GM23338 (cell line): ENCODE results near the gene PLXNA2. TPM values are rescaled to one million over a fixed set of nuclear protein-coding genes. Genes with fewer than 3 reads are reported as not detected.

ENCODE experiments used
- ATAC-seq: fragments of 200-7000 bp; cut with Tn5 transposase; 3 replicates; pipeline ENCODE4 v1.9.1; 2020
- DNase-seq: peaks from one replicate; pipeline ENCODE4 v3.0.0-alpha.2; 2015; ENCODE audit warnings: low spot score
- H2AFZ ChIP-seq: fragments of 200-600 bp; sonication (generic); 2 replicates; pipeline ENCODE4 v1.8.0; 2016; ENCODE audit warnings: antibody characterized with exemption, mild to moderate bottlenecking, moderate library complexity
- H3F3A ChIP-seq: fragments of 200-600 bp; sonication (generic); replicated peaks from 2 replicates; pipeline ENCODE4 v1.8.0; 2017; ENCODE audit warnings: antibody characterized with exemption, mixed run types, low read depth
- H3K27ac ChIP-seq: fragments of 200-600 bp; sonication (generic); 2 replicates; pipeline ENCODE4 v1.6.1; 2016; ENCODE audit warnings: low read depth
- H3K27me3 ChIP-seq: fragments of 200-600 bp; sonication (generic); 2 replicates; pipeline ENCODE4 v1.8.0; 2016; ENCODE audit warnings: mild to moderate bottlenecking, mixed run types, moderate library complexity; ENCODE audit not compliant: insufficient read depth
- H3K36me3 ChIP-seq: fragments of 200-600 bp; sonication (generic); 2 replicates; pipeline ENCODE4 v1.8.0; 2016; ENCODE audit warnings: mild to moderate bottlenecking; ENCODE audit not compliant: insufficient read depth
- H3K4me1 ChIP-seq: fragments of 200-600 bp; sonication (generic); 2 replicates; pipeline ENCODE4 v1.8.0; 2016; ENCODE audit warnings: mild to moderate bottlenecking, moderate library complexity; ENCODE audit not compliant: insufficient read depth
- H3K4me2 ChIP-seq: fragments of 200-600 bp; sonication (generic); 2 replicates; pipeline ENCODE4 v1.7.1; 2017; ENCODE audit warnings: mixed run types
- H3K4me3 ChIP-seq: fragments of 200-600 bp; sonication (generic); 2 replicates; pipeline ENCODE4 v1.6.1; 2016; ENCODE audit warnings: mixed run types
- H3K79me2 ChIP-seq: fragments of 200-600 bp; sonication (generic); replicated peaks from 2 replicates; pipeline ENCODE4 v1.8.0; 2017; ENCODE audit warnings: mild to moderate bottlenecking; ENCODE audit not compliant: insufficient read depth
- H3K9me2 ChIP-seq: fragments of 200-600 bp; sonication (generic); 2 replicates; pipeline ENCODE4 v1.8.0; 2017; ENCODE audit not compliant: insufficient read depth
- H4K20me1 ChIP-seq: fragments of 200-600 bp; sonication (generic); replicated peaks from 2 replicates; pipeline ENCODE4 v1.8.0; 2017; ENCODE audit warnings: mild to moderate bottlenecking; ENCODE audit not compliant: insufficient read depth
- H3K27ac Mint-ChIP-seq: 2 replicates; pipeline ENCODE4 v1.8.0; 2020; ENCODE audit warnings: inconsistent platforms, mild to moderate bottlenecking, moderate library complexity, mixed read lengths
- H3K27me3 Mint-ChIP-seq: 3 replicates; pipeline ENCODE4 v1.8.0; 2022; ENCODE audit warnings: low read depth, mild to moderate bottlenecking, moderate library complexity, mixed read lengths, inconsistent platforms; ENCODE audit not compliant: insufficient read depth, poor library complexity
- H3K36me3 Mint-ChIP-seq: 3 replicates; pipeline ENCODE4 v1.8.0; 2021; ENCODE audit warnings: low read depth, mild to moderate bottlenecking, inconsistent platforms, moderate library complexity, mixed read lengths
- H3K4me1 Mint-ChIP-seq: 3 replicates; pipeline ENCODE4 v1.8.0; 2020; ENCODE audit warnings: mild to moderate bottlenecking, inconsistent platforms, mixed read lengths
- H3K4me3 Mint-ChIP-seq: 3 replicates; pipeline ENCODE4 v1.8.0; 2021; ENCODE audit warnings: moderate library complexity, mild to moderate bottlenecking, inconsistent platforms, mixed read lengths
- H3K9me3 Mint-ChIP-seq: 3 replicates; pipeline ENCODE4 v1.8.0; 2020; ENCODE audit warnings: moderate library complexity, mild to moderate bottlenecking, inconsistent platforms, mixed read lengths
- CREB1 ChIP-seq: fragments of 250-450 bp; sonication (Bioruptor Pico); IDR thresholded peaks from 2 replicates; pipeline ENCODE4 v1.5.0; 2020; ENCODE audit warnings: low read depth, mild to moderate bottlenecking, moderate library complexity
- CTCF ChIP-seq, 2 experiments: fragments of 200-600 bp in 1 of 2; sonication (generic) in 1 of 2; conservative IDR thresholded peaks; 2 replicates each; pipeline versions ENCODE4 v1.5.1 to v1.6.1; 2016 to 2017; ENCODE audit warnings: antibody characterized with exemption in 2 of 2, low read depth in 2 of 2, mild to moderate bottlenecking in 2 of 2, moderate library complexity in 1 of 2
- ETS1 ChIP-seq: IDR thresholded peaks from 2 replicates; pipeline ENCODE4 v1.6.1; 2016; ENCODE audit warnings: antibody characterized with exemption
- EZH2 ChIP-seq: fragments of 200-600 bp; sonication (generic); IDR thresholded peaks from one replicate; pipeline ENCODE4 v1.8.0; 2017; ENCODE audit warnings: antibody characterized with exemption, mild to moderate bottlenecking, low read depth; ENCODE audit not compliant: unreplicated experiment
- EZH2phosphoT487 ChIP-seq: fragments of 200-600 bp; sonication (generic); IDR thresholded peaks from one replicate; pipeline ENCODE4 v1.8.1; 2018; ENCODE audit warnings: antibody characterized with exemption; ENCODE audit not compliant: unreplicated experiment
- JUNB ChIP-seq: IDR thresholded peaks from one replicate; pipeline ENCODE4 v1.6.1; 2016; ENCODE audit warnings: antibody characterized with exemption; ENCODE audit not compliant: unreplicated experiment
- NANOG ChIP-seq: IDR thresholded peaks from 2 replicates; pipeline ENCODE4 v1.6.1; 2016; ENCODE audit warnings: antibody characterized with exemption, borderline replicate concordance
- POLR2AphosphoS5 ChIP-seq: IDR thresholded peaks from 2 replicates; pipeline ENCODE4 v1.6.1; 2016; ENCODE audit warnings: antibody characterized with exemption, low read depth
- REST ChIP-seq: IDR thresholded peaks from one replicate; pipeline ENCODE4 v1.6.1; 2018; ENCODE audit warnings: antibody characterized with exemption; ENCODE audit not compliant: unreplicated experiment
- STAT1 ChIP-seq: IDR thresholded peaks from one replicate; pipeline ENCODE4 v1.6.1; 2016; ENCODE audit warnings: antibody characterized with exemption; ENCODE audit not compliant: unreplicated experiment
- ZNF114 ChIP-seq: fragments of 250-450 bp; sonication (Bioruptor Pico); IDR thresholded peaks from 2 replicates; pipeline ENCODE4 v1.5.0; 2020; ENCODE audit warnings: mild to moderate bottlenecking, moderate library complexity
- ZNF331 ChIP-seq: fragments of 250-450 bp; sonication (Bioruptor Pico); IDR thresholded peaks from 2 replicates; pipeline ENCODE4 v1.5.0; 2020; ENCODE audit warnings: low read depth, mild to moderate bottlenecking, moderate library complexity
- polyA plus RNA-seq: library from polyadenylated mRNA; unstranded; fragments of >200 nt; fragmentation: Nextera tagmentation; extraction: Ambion mirVana; gene quantifications from 2 replicates; pipeline ENCODE4 v1.2.1, GENCODE V29; 2016
- total RNA-seq: library from RNA; depleted of rRNA; stranded (reverse); fragments of >200 nt; shearing (Covaris generic); gene quantifications from 2 replicates; pipeline ENCODE4 v1.2.3, GENCODE V29; 2014

PLXNA2 gene
- total and polyA plus RNA-seq, 2 experiments from 2014 or later = 0.40 to 1.8 TPM

- TF ChIP-seq ZNF114 (CRISPR knock-in tag) (no peak), EZH2phosphoT487 (no peak), CREB1 (CRISPR knock-in tag) (no peak)
Observed at GRCh38 chr1:208118306-208118705, 125.9 kb downstream of the PLXNA2 start (continued).

GRCh38 chr1:208117826-208118225 lies 126.4 kb downstream of the PLXNA2 start:
- H3K79me2 ChIP-seq = no peaks in the 10 kb centered on the region
- no peak overlapping the region for H3K4me2 ChIP-seq
- Mint-ChIP-seq H3K27ac (no peak overlapping the region), H3K4me1 (peaks cover 7% of the 10 kb centered on the region), H3K27me3 (peaks cover 4% of the 10 kb centered on the region), H3K36me3 (no peaks in the 10 kb centered on the region), H3K9me3 (no peaks in the 10 kb centered on the region), H3K4me3 (no peak overlapping the region)
- H3K4me1 ChIP-seq = peaks cover 5% of the 10 kb centered on the region; the same call in 1 of the 2 replicates
- DNase-seq (no peak), ATAC-seq (no peak)
- H2AFZ ChIP-seq = no peak overlapping the region
- no peak overlapping the region for H3K27ac ChIP-seq
- H3K36me3 ChIP-seq = no peaks in the 10 kb centered on the region
- TF ChIP-seq ZNF331 (CRISPR knock-in tag) (no peak), EZH2phosphoT487 (no peak), EZH2 (no peak)
- H4K20me1 ChIP-seq = no peaks in the 10 kb centered on the region
- no peaks in the 10 kb centered on the region for H3K27me3 ChIP-seq
- no peaks in the 10 kb centered on the region for H3F3A ChIP-seq
- no peaks in the 10 kb centered on the region for H3K9me2 ChIP-seq
- no peak overlapping the region for H3K4me3 ChIP-seq

- Mint-ChIP-seq H3K4me1 (peaks cover 7% of the 10 kb centered on the region), H3K4me3 (no peak overlapping the region), H3K27ac (no peak overlapping the region), H3K27me3 (peaks cover 4% of the 10 kb centered on the region), H3K9me3 (no peaks in the 10 kb centered on the region), H3K36me3 (no peaks in the 10 kb centered on the region)
- no peak for ATAC-seq
- no peaks in the 10 kb centered on the region for H3K9me2 ChIP-seq
- no peak for DNase-seq
- peaks cover 5% of the 10 kb centered on the region; the same call in 1 of the 2 replicates for H3K4me1 ChIP-seq
- no peaks in the 10 kb centered on the region for H3F3A ChIP-seq
- no peak overlapping the region for H3K27ac ChIP-seq
- H2AFZ ChIP-seq = no peak overlapping the region
- H3K36me3 ChIP-seq = no peaks in the 10 kb centered on the region
- no peaks in the 10 kb centered on the region for H3K27me3 ChIP-seq
- H3K4me3 ChIP-seq = no peak overlapping the region
- no peaks in the 10 kb centered on the region for H4K20me1 ChIP-seq
- no peaks in the 10 kb centered on the region for H3K79me2 ChIP-seq
- no peak overlapping the region for H3K4me2 ChIP-seq
- no peak for TF ChIP-seq CTCF (conservative IDR thresholded peaks at IDR 0.05; ENCODE audit: low read depth in 2 of 2)
- no peak for TF ChIP-seq STAT1
- TF ChIP-seq ETS1 = no peak
- no peak for TF ChIP-seq EZH2
- TF ChIP-seq CREB1 (CRISPR knock-in tag) = no peak
- TF ChIP-seq REST = no peak
- no peak for TF ChIP-seq JUNB
- no peak for TF ChIP-seq POLR2AphosphoS5
- no peak for TF ChIP-seq ZNF114 (CRISPR knock-in tag)
- no peak for TF ChIP-seq EZH2phosphoT487
- TF ChIP-seq NANOG = no peak
Observed at GRCh38 chr1:208117409-208117808, 126.8 kb downstream of the PLXNA2 start.
